Uterus (tissue), 2 donors: ENCODE measurements around the gene IRS1.

ENCODE experiments used
- CTCF ChIP-seq, 4 experiments: fragments of 200-600 bp in 2 of 4; fragments of 450-650 bp in 2 of 4; sonication (generic) in 2 of 4; IDR thresholded peaks; one replicate each; pipeline ENCODE4 v1.5.1; 2016 to 2019; ENCODE audit warnings: antibody characterized with exemption in 4 of 4, mild to moderate bottlenecking in 2 of 4, moderate library complexity in 1 of 4
- POLR2A ChIP-seq, 2 donors: fragments of 450-650 bp; IDR thresholded peaks; one replicate each; pipeline ENCODE4 v1.6.1; 2016; ENCODE audit warnings: antibody characterized with exemption in 2 of 2, mild to moderate bottlenecking in 1 of 2, moderate library complexity in 1 of 2

DNA sequence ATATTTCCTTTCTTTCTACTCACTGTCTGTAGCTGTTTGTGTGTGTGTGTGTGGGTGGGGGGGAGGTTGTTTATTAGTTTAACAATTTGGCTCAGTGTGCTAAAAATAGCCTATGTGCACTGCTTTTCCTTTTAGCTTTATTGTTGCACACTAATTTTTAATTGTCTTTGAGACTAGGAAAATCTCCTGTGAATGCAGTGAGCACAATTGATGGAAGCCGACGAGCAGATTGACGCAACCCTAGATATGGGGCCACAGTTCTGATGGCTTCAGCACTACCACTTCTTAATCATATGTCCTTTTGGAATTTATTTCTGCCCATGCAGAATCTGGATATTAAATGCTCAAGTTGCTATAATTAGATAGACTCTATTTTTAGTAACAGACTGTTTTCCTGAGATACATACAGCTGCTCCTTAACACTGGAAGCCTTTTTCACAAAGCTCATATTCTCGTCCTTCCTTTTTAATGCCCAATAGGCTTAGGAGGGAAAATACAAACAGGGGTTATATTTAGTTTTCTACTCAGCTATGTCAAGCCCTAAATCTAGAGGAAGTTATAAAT is 109.1 kb downstream of the IRS1 start:
- TF ChIP-seq CTCF (IDR thresholded peaks at IDR 0.05) (no peak), POLR2A (IDR thresholded peaks at IDR 0.05) (no peak)
